H9 (cell line): Measurements from ENCODE around the gene NDUFB3. TPM values are rescaled to one million over a fixed set of nuclear protein-coding genes. Genes with fewer than 3 reads are reported as not detected.
"Not testable (repeated sequence)": the region's sequence is repeated elsewhere in the genome, so short reads cannot be mapped to it uniquely, and the experiment has no call there.

Experiments used
- DNase-seq: peaks from one replicate; pipeline ENCODE4 v3.0.0-alpha.2; 2017
- H2AFZ ChIP-seq: one replicate; pipeline ENCODE4 v1.6.1; 2013; ENCODE audit warnings: mild to moderate bottlenecking, low read length, control low read depth, moderate library complexity
- H2AK5ac ChIP-seq: 2 replicates; pipeline ENCODE4 v1.6.1; 2013; ENCODE audit warnings: low read length, control low read depth, mixed read lengths; ENCODE audit not compliant: insufficient read length
- H2BK120ac ChIP-seq: one replicate; pipeline ENCODE4 v1.6.1; 2013; ENCODE audit warnings: low read depth, mild to moderate bottlenecking, low read length, control low read depth, inconsistent platforms; ENCODE audit not compliant: poor library complexity, severe bottlenecking
- H2BK12ac ChIP-seq: 2 replicates; pipeline ENCODE4 v1.6.1; 2013; ENCODE audit warnings: low read length, control low read depth, mixed read lengths, low read depth; ENCODE audit not compliant: insufficient read length
- H2BK15ac ChIP-seq: 2 replicates; pipeline ENCODE4 v1.6.1; 2013; ENCODE audit warnings: low read depth, low read length, control low read depth
- H2BK20ac ChIP-seq: one replicate; pipeline ENCODE4 v1.6.1; 2013; ENCODE audit warnings: low read depth, mild to moderate bottlenecking, low read length, control low read depth, inconsistent platforms; ENCODE audit not compliant: poor library complexity, severe bottlenecking
- H2BK5ac ChIP-seq: 2 replicates; pipeline ENCODE4 v1.6.1; 2013; ENCODE audit warnings: low read length, control low read depth, mixed read lengths; ENCODE audit not compliant: insufficient read length
- H3K14ac ChIP-seq: 2 replicates; pipeline ENCODE4 v1.6.1; 2013; ENCODE audit warnings: low read length, control low read depth; ENCODE audit not compliant: insufficient read depth
- H3K18ac ChIP-seq: 2 replicates; pipeline ENCODE4 v1.6.1; 2013; ENCODE audit warnings: low read depth, mild to moderate bottlenecking, mixed read lengths, low read length, control low read depth; ENCODE audit not compliant: insufficient read length
- H3K23ac ChIP-seq: 2 replicates; pipeline ENCODE4 v1.6.1; 2013; ENCODE audit warnings: low read length, control low read depth, mixed read lengths, low read depth; ENCODE audit not compliant: insufficient read length
- H3K23me2 ChIP-seq: 2 replicates; pipeline ENCODE4 v1.6.1; 2013; ENCODE audit warnings: low read depth, mild to moderate bottlenecking, mixed read lengths, low read length, control low read depth; ENCODE audit not compliant: insufficient read length, poor library complexity, severe bottlenecking
- H3K27ac ChIP-seq: 2 replicates; pipeline ENCODE4 v1.5.1; 2013; ENCODE audit warnings: low read length, control low read depth, mixed read lengths, low read depth; ENCODE audit not compliant: insufficient read length
- H3K27me3 ChIP-seq: 2 replicates; pipeline ENCODE4 v1.6.1; 2013; ENCODE audit warnings: low read length, control low read depth, inconsistent platforms; ENCODE audit not compliant: insufficient read depth
- H3K4ac ChIP-seq: 2 replicates; pipeline ENCODE4 v1.6.1; 2013; ENCODE audit warnings: low read depth, mild to moderate bottlenecking, control low read depth, inconsistent platforms, low read length, moderate library complexity
- H3K4me1 ChIP-seq: 2 replicates; pipeline ENCODE4 v1.6.1; 2013; ENCODE audit warnings: low read length, control low read depth, inconsistent platforms; ENCODE audit not compliant: insufficient read depth
- H3K4me2 ChIP-seq: 2 replicates; pipeline ENCODE4 v1.6.1; 2013; ENCODE audit warnings: low read length, control low read depth, mixed read lengths; ENCODE audit not compliant: insufficient read length, insufficient read depth
- H3K56ac ChIP-seq: 2 replicates; pipeline ENCODE4 v1.6.1; 2013; ENCODE audit warnings: low read depth, mild to moderate bottlenecking, mixed read lengths, low read length, control low read depth; ENCODE audit not compliant: insufficient read length
- H3K79me1 ChIP-seq: 2 replicates; pipeline ENCODE4 v1.6.1; 2013; ENCODE audit warnings: low read depth, mild to moderate bottlenecking, moderate library complexity, low read length, control low read depth, inconsistent platforms; ENCODE audit not compliant: insufficient read depth, poor library complexity, severe bottlenecking
- H3K79me2 ChIP-seq: 2 replicates; pipeline ENCODE4 v1.6.1; 2013; ENCODE audit warnings: low read length, control low read depth, inconsistent platforms; ENCODE audit not compliant: insufficient read depth
- H3K9ac ChIP-seq: 2 replicates; pipeline ENCODE4 v1.6.1; 2013; ENCODE audit warnings: low read length, control low read depth, mixed read lengths; ENCODE audit not compliant: insufficient read length; ENCODE audit errors: extremely low read depth
- H3K9me3 ChIP-seq: one replicate; pipeline ENCODE4 v1.6.1; 2013; ENCODE audit warnings: low read depth, low read length, inconsistent platforms; ENCODE audit not compliant: control insufficient read depth
- H3T11ph ChIP-seq: one replicate; pipeline ENCODE4 v1.6.1; 2013; ENCODE audit warnings: mild to moderate bottlenecking, low read length, control low read depth, inconsistent platforms
- H4K20me1 ChIP-seq: one replicate; pipeline ENCODE4 v1.6.1; 2013; ENCODE audit not compliant: control insufficient read depth, insufficient read length, insufficient read depth
- H4K5ac ChIP-seq: 2 replicates; pipeline ENCODE4 v1.6.1; 2013; ENCODE audit warnings: low read depth, mild to moderate bottlenecking, mixed read lengths, low read length, control low read depth; ENCODE audit not compliant: insufficient read length
- H4K8ac ChIP-seq: replicated peaks from 2 replicates; pipeline ENCODE4 v1.6.1; 2013; ENCODE audit warnings: low read length, control low read depth, mixed read lengths, low read depth; ENCODE audit not compliant: insufficient read length
- H4K91ac ChIP-seq: 2 replicates; pipeline ENCODE4 v1.6.1; 2013; ENCODE audit warnings: low read depth, mild to moderate bottlenecking, moderate library complexity, mixed read lengths, low read length, control low read depth; ENCODE audit not compliant: insufficient read length
- H3K27ac Mint-ChIP-seq, 3 experiments: 2 replicates in 2 of 3; 3 replicates in 1 of 3; pipeline ENCODE4 v1.8.0; 2020 to 2021; ENCODE audit warnings: mixed read lengths in 3 of 3, mild to moderate bottlenecking in 1 of 3, moderate library complexity in 1 of 3
- H3K27me3 Mint-ChIP-seq: 2 replicates; pipeline ENCODE4 v1.8.0; 2021; ENCODE audit warnings: low read depth, mild to moderate bottlenecking, moderate library complexity, mixed read lengths
- H3K36me3 Mint-ChIP-seq, 3 experiments: 2 replicates in 2 of 3; 3 replicates in 1 of 3; pipeline ENCODE4 v1.8.0; 2020 to 2021; ENCODE audit warnings: low read depth in 3 of 3, mixed read lengths in 3 of 3; ENCODE audit not compliant: insufficient read depth in 1 of 3
- H3K4me1 Mint-ChIP-seq, 2 experiments: 2 replicates each; pipeline ENCODE4 v1.8.0; 2020; ENCODE audit warnings: mixed read lengths in 2 of 2
- H3K4me3 Mint-ChIP-seq, 2 experiments: 2 replicates in 1 of 2; 3 replicates in 1 of 2; pipeline ENCODE4 v1.8.0; 2020 to 2021; ENCODE audit warnings: mild to moderate bottlenecking in 2 of 2, mixed read lengths in 2 of 2, moderate library complexity in 1 of 2
- H3K9me3 Mint-ChIP-seq, 2 experiments: 2 replicates in 1 of 2; 3 replicates in 1 of 2; pipeline ENCODE4 v1.8.0; 2020; ENCODE audit warnings: mild to moderate bottlenecking in 2 of 2, mixed read lengths in 2 of 2, moderate library complexity in 1 of 2
- CTCF ChIP-seq: fragments of 200-600 bp; sonication (generic); conservative IDR thresholded peaks from 3 replicates; pipeline ENCODE4 v1.8.0; 2021; ENCODE audit warnings: antibody characterized with exemption, mild to moderate bottlenecking
- WGBS: extraction: QIAGEN DNeasy Blood & Tissue Kit; methylation state at CpG from one replicate; pipeline ENCODE4 v1.1.7; 2013; ENCODE audit warnings: missing lambda C conversion rate, low lambda C conversion rate, mixed read lengths; ENCODE audit not compliant: insufficient read length; ENCODE audit errors: extremely low coverage; 5-methylcytosine and 5-hydroxymethylcytosine counted together
- total RNA-seq: library from RNA; stranded (reverse); gene quantifications from 2 replicates; pipeline ENCODE4 v1.2.1, GENCODE V29; 2021

Gene NDUFB3
- total RNA-seq, 1 experiment from 2014 or later = 59.6 TPM

DNA sequence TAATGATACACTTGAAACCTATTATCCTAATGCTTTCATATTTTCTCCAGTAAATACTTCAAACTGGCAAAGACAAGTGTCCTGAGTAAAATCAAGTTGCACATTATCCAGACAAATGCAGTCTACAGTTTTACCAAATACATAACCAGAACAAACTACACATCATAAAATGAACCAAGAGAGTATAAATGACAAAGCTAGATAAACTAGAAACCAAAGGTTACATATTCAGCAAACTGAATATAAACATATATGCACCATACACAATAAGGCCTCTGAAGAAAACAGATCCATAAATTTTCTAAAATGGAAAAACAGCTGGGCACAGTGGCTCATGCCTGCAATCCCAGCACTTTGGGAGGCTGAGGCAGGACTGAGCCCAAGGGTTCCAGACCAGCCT, 47.3 kb upstream of the NDUFB3 start:
- Mint-ChIP-seq H3K4me3 (no peak overlapping the region), H3K9me3 (peaks cover 4 to 10% of the 10 kb centered on the region in 2 experiments; a peak in 2 of 5 replicates), H3K4me1 (no peaks in the 10 kb centered on the region), H3K36me3 (peaks cover 0 to 1% (median 1%) of the 10 kb centered on the region in 3 experiments; a peak in 1 of 7 replicates), H3K27ac (no peak overlapping the region), H3K27me3 (no peaks in the 10 kb centered on the region)
- Histone ChIP-seq H3K79me1 (no peaks in the 10 kb centered on the region), H3K4me1 (no peaks in the 10 kb centered on the region), H3K27ac (no peak overlapping the region), H3K4me2 (no peak overlapping the region), H2BK15ac (no peak overlapping the region), H3K23ac (no peak overlapping the region), H3K9ac (no peak overlapping the region), H4K91ac (no peak overlapping the region), H2BK20ac (no peak overlapping the region), H3K18ac (no peak overlapping the region), H4K20me1 (no peaks in the 10 kb centered on the region), H3K23me2 (no peaks in the 10 kb centered on the region), H3K14ac (no peak overlapping the region), H2AK5ac (no peak overlapping the region), H2BK12ac (no peak overlapping the region), H4K5ac (no peak overlapping the region), H2AFZ (no peak overlapping the region), H2BK5ac (no peak overlapping the region), H3T11ph (no peak overlapping the region), H3K27me3 (no peaks in the 10 kb centered on the region), H4K8ac (no peak overlapping the region), H2BK120ac (no peak overlapping the region), H3K4ac (no peak overlapping the region), H3K9me3 (no peaks in the 10 kb centered on the region), H3K79me2 (peaks cover 3% of the 10 kb centered on the region; the same call in 1 of the 2 replicates), H3K56ac (no peak overlapping the region)
- DNase-seq = no peak
- no peak for TF ChIP-seq CTCF

GRCh38 chr2:201034355-201034754, 37.4 kb upstream of the NDUFB3 start:
- not testable (repeated sequence) for H3K9me3 ChIP-seq, H4K91ac ChIP-seq, H2BK12ac ChIP-seq, H3K27me3 Mint-ChIP-seq, H2BK5ac ChIP-seq, H3K4me3 Mint-ChIP-seq, H3K27ac ChIP-seq, H2BK120ac ChIP-seq, H2AK5ac ChIP-seq, H2BK20ac ChIP-seq, H3K9ac ChIP-seq, H3K79me2 ChIP-seq, H3K23me2 ChIP-seq, H3K27me3 ChIP-seq, H4K20me1 ChIP-seq, H2AFZ ChIP-seq, H3K4me2 ChIP-seq, H4K8ac ChIP-seq, DNase-seq, H3K4me1 Mint-ChIP-seq, H3K56ac ChIP-seq, H3K23ac ChIP-seq, H3K14ac ChIP-seq, H3K4ac ChIP-seq, H2BK15ac ChIP-seq, H3K79me1 ChIP-seq, H3K4me1 ChIP-seq, H3K27ac Mint-ChIP-seq, H3T11ph ChIP-seq, H3K18ac ChIP-seq, H4K5ac ChIP-seq
- WGBS = no CpG with 5 or more reads among the region's 2 CpGs
- peaks cover 10 to 13% of the 10 kb centered on the region in 2 experiments; a peak in 4 of 5 replicates for H3K9me3 Mint-ChIP-seq
- H3K36me3 Mint-ChIP-seq = peaks cover 2 to 22% (median 12%) of the 10 kb centered on the region in 3 experiments; a peak in 5 of 7 replicates
